Measurements from ENCODE around the gene TAF4.

The TAF4 gene

DNA sequence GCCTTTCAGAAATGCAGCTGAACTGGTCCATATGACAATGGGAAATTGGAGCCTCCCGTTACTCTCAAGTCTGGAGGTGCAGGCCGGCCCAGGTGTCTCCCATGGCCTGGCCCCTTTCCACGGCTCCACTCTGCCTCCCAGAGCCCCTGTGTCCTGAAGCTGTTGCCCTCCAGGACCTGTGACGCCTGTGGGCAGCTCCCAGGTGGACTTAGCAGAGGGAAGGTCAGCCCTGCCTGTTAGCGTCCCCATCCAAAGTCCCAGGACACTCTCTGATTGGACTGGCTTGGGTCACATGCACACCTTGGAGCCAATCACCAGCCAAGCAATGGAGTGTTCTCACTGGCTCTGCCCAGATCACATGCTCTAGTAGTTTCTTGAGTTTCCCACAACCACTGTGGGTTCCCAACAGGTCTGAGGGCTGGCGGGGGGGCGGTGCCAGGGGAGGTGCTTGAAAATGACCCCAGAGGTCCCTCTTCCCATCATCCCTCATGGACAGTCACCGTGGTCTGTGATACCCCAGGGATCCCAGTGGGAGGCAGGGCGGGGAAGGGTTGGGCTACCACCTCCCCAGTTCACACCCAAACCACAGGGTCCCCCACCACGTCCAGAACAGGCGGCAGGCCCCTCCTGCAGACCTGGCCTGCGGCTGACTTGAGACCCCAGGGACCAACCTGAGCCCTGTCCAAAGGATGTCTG lies 135.6 kb downstream of the TAF4 start:
- no peak for DNase-seq (ENCODE audit: low read depth)

DNA sequence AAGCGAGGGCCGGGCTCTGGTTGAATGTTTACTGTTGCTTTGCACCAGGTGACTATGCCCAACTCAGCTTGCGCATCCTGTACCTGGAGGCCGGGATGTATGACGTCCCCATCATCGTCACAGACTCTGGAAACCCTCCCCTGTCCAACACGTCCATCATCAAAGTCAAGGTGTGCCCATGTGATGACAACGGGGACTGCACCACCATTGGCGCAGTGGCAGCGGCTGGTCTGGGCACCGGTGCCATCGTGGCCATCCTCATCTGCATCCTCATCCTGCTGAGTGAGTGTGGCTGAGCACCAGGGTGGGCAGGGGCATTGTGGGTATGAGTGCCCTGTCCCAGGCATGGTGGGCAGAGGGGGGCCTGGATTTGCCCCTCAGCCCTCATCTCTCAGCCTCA lies 136.1 kb downstream of the TAF4 start:
- DNase-seq (ENCODE audit: low read depth) = no peak

DNA sequence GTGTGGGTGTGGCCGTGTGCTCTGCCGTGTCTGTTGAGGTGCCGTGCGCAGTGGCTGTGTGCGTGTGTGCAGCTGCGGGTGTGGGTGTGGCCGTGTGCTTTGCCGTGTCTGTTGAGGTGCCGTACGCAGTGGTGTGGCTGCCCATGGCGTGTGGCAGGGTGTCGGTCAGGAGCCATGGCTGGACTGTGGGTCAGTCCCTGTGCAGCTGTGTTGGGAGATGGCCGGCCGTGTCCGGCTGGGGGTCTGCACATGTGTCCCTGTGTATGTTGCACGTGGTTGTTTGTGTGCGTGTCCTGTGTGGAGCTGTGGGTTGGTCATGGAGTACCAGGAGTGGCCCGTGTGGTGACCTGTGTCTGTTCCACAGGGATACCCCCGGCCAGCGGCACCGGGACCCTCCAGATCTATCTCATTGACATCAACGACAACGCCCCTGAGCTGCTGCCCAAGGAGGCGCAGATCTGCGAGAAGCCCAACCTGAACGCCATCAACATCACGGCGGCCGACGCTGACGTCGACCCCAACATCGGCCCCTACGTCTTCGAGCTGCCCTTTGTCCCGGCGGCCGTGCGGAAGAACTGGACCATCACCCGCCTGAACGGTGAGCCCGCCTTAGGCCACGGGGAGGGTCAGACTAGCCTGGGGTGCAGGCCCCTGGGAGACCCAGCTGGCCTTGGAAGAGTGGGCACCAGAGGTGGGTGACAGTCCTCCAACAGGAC lies 137.7 kb downstream of the TAF4 start:
- DNase-seq (ENCODE audit: low read depth) = no peak

DNA sequence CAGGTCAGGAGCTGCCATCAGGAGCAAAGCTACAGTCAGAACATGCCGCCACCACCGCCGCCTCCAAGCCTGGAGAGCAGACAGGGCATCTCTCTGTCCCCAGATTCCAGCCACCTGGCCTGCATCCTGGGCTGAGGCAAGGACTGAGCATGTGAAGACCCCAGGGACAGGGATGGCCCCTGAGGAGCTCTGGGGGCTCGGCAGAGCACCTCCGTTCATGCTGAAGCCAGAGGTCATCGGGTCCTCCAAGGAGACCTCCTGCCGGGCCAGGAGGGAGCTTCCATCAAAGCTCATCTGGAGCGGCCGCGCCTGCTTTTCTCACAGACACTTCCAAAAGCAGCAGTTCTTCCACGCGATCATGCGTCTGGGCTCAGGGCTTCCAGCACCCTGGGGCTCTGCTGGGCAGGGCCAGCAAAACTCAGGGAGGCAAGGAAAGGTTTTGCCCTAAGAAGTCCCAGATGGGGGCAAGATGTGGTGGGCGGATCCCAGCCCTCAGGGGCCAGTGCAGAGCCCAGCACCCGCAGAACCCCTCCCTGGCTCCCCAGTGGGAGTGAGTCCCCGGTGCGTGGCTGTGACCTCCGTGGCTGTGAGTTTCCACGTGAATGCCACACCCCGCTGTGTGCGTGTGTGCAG lies 138.4 kb downstream of the TAF4 start:
- DNase-seq (ENCODE audit: low read depth) = no peak

DNA sequence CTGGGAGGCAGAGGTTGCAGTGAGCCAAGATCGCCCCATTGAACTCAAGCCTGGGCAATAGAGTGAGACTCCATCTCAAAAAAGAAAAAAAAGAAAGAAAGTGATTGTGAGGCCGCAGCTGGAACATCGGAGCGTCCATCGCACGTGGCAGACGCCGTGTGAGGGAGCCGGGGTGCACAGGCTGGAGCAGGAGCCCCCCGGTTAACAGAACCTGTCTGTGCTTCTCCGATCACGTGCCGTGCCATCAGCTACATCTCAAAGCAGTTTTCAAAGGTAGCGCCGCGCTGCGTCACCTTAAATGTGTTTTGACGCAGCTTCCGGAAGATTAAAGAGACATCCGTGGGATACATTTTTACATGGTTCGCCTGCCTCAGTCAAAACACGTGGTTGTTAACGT lies 138.9 kb downstream of the TAF4 start:
- no peak for DNase-seq (ENCODE audit: low read depth)

DNA sequence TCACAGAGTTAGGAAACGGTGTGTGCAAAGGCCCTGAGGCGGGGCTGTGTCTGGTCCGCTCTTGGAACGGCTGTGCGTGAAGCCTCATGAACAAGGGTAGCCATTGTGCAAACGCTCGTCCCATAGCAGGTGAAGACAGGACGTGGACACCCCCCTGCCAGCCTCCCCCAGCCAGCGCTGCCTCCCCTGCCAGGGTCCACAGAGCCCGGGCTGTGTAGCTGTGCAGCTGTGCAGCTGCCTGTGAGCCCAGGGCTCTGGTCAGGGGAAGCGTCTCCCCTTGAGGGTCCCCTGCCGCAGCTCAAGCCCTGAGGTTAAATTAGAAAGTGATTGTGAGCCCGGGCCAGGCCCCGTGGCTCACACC lies 139.4 kb downstream of the TAF4 start:
- no peak for DNase-seq (ENCODE audit: low read depth)

DNA sequence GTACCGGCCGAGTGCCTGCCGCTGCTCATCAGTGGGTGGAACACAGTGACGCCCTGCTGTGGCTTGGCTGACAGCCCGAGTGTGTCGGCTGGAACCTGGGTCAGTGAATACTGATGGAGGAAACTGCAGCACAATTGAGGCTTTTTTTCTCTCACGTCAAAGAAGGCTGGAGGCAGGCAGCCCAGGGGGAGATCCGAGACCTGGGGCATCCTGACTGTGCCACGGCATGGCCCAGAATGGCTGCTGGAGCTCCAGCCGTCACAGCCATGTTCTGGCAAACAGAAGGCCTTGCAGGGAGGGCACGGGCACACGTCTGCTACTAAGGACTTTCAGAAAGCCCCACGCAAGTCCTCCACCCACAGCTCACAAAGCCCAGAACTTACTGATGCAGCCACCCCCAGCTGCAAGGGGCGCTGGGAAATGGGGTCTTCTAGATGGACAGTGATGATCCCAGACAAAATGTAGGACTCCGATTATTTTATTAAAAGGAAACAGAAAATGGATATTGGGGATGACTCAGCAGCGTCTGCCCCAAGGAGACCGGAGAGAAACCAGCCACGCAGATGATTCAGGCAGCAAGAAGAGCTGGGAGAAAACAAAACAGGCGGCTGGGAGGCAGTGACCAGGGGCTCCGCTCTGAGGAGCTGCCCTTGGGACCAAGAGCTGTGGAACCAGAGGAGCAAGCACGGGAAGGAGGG lies 140.0 kb downstream of the TAF4 start:
- no peak for DNase-seq (ENCODE audit: low read depth)

DNA sequence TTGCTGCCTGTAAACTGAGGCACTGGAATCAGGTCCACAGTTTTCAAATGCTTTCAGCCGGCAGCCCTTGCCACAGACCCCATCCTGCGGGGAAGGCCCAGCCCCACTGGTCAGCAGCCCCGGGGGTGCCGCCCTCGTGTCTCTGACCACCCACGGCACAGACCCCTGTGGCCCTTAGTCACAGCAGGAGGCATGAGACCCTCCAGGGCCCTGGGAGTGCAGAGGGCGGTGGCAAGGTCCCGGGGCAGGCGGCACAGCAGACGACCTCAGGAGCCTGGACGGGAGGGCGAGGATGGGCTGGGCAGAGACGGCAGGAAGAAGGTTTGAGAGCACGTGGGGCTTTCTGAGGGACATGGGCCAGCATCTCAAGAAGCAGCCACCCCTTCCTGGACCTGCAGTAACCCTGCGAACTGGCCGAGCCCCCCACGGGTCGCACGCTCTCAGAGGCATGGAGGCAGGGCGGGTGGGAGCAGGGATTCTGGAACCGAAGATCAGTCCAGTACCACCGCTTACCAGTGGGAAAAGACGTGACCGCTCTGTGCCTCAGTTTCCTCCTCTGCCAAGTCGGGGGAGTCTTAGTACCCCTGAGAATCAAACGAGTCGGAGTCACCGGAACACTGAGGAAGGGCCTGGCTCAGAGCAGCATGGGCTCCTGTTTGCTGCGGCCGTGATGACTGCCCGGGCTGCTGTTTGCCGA lies 140.7 kb downstream of the TAF4 start:
- no peak for DNase-seq (ENCODE audit: low read depth)
